Right renal cortex interstitium (tissue), 3 donors: ENCODE data around the gene TRPM3. TPM values are rescaled to one million over a fixed set of nuclear protein-coding genes. Genes with fewer than 3 reads are reported as not detected.

Experiments used
- DNase-seq, 3 donors: peaks; one replicate each; pipeline ENCODE4 v3.0.0-alpha.2; 2013; ENCODE audit warnings: low read depth in 3 of 3, low spot score in 2 of 3
- polyA plus RNA-seq, 3 donors: library from polyadenylated mRNA; unstranded; fragments of 120-200 nt; gene quantifications; one replicate each; pipeline ENCODE4 v1.2.1, GENCODE V29; 2013; ENCODE audit not compliant: insufficient read length in 3 of 3

Gene TRPM3
- polyA plus RNA-seq, 3 donors, result 13.0 to 16.3 (median 15.9) TPM

DNA sequence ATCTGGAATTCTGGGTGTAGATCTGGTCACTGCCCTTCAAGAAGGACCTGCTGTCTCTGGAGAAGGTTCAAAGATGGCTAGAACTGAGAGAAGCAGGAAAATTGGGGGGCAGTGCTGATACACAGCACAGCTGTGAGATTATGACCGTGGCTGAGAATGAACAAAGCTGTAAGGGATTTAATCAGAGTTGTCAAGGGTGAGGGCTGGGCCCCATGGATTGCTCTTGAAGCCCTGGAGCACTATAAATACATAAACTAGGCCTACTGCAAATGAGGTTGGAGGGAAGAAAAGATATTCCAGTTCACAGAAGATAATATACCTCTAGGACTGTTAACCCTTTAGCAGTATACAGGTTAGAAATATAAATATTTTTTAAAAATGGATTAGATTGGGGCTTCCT, 620.6 kb downstream of the TRPM3 start:
- DNase-seq, result no peak

- DNase-seq, result no peak
Measured at GRCh38 chr9:70499621-70500020, 621.8 kb downstream of the TRPM3 start.

- no peak for DNase-seq
Measured at GRCh38 chr9:70498866-70499265, 622.6 kb downstream of the TRPM3 start.

GRCh38 chr9:70496244-70496643, 625.2 kb downstream of the TRPM3 start:
- no peak for DNase-seq

DNA sequence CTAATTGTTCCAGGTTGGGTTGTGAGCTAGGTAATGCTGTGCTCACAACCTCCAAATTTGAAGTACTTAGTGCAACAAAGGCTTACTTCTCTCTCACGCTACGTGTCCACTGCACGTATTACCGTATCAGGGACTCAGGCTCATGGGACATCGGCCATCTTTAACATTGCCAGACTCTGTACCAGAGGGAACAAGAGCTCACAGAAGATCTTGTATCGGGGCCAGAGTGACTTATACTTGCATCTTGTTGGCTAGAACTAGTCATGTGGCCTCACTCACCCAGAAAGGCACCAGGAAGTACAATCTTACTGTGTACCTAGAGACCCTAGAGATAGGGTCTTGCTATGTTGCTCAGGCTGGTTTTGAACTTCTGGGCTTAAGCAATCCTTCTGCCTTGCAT, 625.9 kb downstream of the TRPM3 start:
- DNase-seq, result no peak

DNA sequence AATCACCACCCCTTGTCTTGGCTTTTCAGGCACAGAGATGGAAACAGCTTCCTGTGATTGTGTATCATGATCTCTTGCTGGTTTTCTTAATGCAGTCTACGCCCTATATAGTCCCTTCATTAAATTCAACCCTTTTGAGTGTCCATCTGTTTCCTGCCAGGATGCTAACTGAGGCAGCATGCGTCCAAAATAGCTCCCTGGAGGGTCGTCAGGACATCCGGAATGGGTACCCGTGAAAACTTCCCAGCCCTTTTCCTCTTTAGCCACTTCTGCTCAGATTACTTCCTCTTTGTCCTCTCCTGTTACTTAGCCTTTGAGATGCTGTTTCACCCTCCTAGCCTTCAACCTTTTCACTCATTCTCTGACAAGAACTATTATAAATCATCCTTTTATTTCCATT, 627.2 kb downstream of the TRPM3 start:
- DNase-seq, result no peak

- DNase-seq, result no peak
Measured at GRCh38 chr9:70493029-70493428, 628.4 kb downstream of the TRPM3 start.

DNA sequence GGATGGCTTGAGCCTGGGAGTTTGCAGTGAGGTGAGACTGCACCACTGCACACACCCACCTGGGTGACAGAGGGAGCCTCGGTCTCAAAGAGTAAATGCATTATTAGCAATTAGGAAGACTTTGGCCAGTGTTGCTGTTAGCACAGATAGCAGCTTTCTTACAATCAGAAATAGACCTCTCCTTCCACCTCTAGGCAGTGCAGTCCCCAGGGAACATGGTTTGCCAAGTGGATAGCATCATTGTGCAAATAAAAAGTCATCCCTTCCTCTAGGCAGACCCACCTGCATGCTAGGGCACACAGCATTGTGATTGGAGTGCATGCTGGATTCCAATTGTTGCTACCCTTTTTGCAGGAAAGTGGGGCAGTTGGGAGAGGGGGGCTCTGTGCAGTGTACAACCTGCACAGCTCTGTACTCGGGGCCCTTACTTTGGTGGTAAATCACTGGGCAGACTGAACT, 629.1 kb downstream of the TRPM3 start:
- DNase-seq, result no peak

DNA sequence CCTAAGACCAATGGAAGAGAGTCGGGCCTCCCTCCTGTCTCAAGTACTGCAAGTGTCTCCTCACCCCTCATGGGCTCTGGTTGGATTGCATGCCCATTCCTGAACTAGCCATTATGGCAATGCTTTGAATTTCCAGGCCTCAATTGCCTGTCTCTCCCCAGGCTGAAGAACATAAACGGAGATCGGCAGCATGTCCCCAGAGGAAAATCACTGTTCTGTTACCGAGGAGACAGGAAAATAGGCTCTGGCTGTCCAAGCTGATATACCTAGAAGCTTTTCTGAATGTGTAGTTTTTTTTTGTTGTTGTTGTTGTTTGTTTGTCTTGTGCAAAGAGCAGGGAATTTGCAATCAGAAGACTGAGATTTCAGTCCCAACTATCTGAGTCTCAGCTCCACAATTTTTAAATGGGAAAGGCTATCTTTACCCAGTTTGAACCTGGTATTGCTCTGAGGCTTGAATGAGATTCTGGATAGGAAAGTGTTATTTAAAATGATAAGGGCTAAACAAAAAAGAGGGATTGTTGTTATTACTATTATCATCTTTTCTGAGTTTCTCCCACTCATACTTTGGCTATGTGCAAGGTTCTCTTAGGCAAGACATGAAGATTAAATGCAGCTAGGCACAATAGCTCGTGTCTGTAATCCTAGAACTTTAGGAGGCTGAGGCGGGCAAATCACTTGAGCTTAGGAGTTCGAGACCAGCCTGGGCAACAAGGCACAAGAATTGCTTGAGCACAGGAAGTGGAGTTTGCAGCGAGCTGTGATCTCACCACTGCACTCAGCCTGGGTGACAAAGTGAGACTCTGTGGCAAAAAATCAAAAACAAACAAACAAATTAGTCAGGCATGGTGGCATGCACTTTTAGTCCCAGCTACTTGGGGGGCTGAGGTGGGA, 629.7 kb downstream of the TRPM3 start:
- DNase-seq, result no peak

DNA sequence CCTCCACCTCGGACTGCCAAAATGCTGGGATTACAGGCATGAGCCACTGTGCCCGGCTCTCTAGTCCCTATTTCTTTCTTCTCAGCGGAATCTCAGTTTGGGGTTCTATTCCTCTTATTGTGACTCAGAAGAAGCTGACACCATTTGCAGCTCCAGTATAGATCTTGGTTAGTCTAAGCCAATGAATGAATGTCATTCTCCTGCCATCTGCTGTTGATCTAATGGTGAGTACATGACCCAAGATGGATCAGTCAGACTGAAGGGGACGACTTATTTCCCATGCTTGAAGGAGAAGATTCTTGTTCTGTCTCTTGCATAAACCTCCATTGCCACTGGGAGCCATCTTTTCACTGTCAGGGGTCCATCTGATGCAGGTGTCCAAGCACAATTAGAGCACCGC, 630.9 kb downstream of the TRPM3 start:
- no peak for DNase-seq

DNA sequence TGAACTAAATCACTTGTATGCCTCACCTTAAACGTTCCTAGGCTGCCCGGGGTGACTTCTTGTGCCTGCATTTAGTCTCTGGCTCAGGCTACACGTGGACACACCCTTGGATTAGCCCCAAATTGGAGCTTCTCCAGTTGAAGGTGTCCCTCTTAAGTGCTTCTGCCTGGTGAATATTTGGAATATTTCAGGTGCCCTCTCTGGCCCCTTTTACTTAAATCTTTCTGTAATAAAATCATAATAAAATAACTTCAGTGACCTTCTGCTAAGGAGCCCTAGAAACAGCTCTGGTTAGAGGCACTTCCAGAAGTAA, 632.7 kb downstream of the TRPM3 start:
- DNase-seq, result no peak

- DNase-seq, result no peak
Measured at GRCh38 chr9:70488098-70488792, 633.2 kb downstream of the TRPM3 start.

DNA sequence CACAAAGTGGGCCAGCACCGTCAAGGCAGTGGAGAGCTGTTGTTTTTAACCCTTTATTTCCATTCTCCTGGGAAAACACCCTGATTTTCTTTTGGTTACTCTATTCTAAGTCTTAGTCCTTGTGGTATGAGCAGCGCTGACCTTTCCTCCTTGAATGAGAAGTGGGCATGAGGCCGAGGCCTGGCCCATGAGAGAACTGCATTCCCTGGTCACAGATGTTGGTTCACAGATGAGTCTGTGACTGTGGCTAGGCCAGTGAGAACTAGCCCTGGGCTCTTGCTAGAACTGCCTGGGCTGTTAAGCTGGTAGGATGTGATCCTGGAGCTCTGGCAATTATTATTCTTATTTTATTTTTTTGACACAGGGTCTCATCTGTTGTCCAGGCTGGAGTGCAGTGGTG, 635.3 kb downstream of the TRPM3 start:
- DNase-seq, result no peak

DNA sequence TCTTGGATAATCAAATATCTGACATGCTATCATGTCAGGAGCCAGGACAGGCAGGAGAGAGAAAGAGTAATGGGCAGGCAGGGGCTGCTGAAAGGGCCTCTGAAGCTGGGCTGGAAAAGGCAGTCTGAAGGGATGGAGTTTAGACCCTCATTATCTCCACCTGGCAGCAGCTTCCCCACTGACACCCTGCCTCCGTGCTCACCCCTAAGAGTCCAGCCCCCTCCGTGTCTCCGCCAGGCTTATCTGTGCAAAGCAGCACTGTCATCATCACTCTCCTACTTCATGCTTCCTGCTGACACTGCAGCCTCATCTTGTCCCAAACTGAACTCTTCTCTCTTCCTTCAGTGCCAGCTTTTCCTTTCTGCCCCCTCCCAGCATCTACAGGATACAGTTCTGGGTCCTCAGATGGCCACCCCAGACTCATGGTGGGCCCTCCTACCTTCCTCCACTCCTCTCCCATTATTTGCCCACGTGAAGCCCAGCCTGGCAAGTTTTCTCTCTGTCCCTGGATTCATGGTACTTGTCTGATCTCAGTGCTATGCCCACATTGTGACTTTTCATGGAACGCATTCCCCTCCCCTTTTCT, 636.1 kb downstream of the TRPM3 start:
- DNase-seq, result no peak

DNA sequence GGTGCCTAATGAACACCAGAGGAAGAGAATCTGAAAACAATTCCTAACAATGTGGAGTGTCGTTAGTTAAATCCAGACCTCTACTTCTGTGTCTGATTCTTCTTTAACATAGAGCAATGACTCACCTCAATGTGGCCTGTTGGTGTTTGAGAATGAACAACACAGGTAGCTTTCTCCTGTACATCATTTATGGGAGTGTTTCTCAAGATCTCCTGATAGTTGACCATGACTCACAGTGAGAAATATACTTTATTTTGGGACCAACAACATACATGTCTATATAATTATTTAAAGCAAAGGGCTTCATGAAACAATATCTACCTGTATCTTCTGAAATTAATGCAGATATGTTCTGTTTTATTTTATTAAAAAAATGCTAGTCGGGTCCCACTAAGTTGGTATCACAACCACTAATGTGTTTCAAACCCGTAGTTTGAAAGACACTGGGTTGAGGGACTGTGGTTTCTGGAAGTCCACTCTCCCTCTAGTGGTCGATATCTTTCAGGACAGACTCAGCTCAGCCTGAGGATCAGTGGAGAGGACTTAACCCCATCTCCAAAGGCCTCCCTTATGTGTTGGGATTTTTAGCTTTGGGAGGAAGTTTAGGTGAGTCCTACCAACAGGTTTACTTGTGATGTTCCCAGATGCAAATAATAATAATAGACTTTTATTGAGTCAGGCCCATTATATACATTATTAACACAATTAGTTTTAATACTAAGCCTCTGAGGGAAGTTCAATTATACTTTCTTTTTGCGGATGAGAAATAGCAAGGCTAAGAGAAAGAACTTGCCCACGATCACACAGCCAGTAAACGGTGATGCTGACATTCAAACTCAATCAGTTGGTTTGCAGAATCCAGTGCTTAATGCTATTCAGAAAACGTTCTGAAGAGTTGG, 636.9 kb downstream of the TRPM3 start:
- DNase-seq, result no peak

DNA sequence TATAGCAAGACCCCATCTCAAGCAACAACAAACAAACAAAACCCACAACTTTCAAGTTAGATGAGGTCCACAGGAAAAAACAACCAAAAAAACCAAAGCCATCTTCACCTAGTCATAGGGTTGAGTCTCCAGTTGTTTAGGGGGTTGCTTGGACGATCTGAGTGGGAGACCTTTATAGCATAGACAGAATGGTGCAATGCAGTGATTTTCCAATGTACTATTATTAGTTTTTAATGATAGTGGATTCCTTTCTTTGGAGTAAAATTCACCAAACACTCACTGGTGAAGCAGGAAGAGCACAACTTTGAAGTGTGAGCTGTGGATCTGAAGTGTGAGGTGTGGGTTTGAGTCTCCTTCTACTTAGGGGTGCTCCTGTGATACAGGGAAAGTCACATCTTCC, 640.0 kb downstream of the TRPM3 start:
- no peak for DNase-seq

- no peak for DNase-seq
Measured at GRCh38 chr9:70480405-70480980, 640.9 kb downstream of the TRPM3 start.

GRCh38 chr9:70479880-70480291, 641.5 kb downstream of the TRPM3 start:
- DNase-seq, result no peak
